ENCODE measurements around the gene RSPO3. TPM values are rescaled to one million over a fixed set of nuclear protein-coding genes. Genes with fewer than 3 reads are reported as not detected.
A peak's percentile ranks its signal among the peaks of the same experiment; 100 is the strongest.

RSPO3 gene, protein sequence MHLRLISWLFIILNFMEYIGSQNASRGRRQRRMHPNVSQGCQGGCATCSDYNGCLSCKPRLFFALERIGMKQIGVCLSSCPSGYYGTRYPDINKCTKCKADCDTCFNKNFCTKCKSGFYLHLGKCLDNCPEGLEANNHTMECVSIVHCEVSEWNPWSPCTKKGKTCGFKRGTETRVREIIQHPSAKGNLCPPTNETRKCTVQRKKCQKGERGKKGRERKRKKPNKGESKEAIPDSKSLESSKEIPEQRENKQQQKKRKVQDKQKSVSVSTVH
- 12.4 and 15.4 TPM in 2 replicates for total RNA-seq
- 0.85 and 3.4 TPM in 2 replicates for polyA plus RNA-seq
- polyA plus RNA-seq (2012) = 1.2 and 6.9 TPM in 2 replicates
- 0.94 and 2.0 TPM in 2 replicates for polyA minus RNA-seq (ENCODE audit: low replicate concordance)

DNA sequence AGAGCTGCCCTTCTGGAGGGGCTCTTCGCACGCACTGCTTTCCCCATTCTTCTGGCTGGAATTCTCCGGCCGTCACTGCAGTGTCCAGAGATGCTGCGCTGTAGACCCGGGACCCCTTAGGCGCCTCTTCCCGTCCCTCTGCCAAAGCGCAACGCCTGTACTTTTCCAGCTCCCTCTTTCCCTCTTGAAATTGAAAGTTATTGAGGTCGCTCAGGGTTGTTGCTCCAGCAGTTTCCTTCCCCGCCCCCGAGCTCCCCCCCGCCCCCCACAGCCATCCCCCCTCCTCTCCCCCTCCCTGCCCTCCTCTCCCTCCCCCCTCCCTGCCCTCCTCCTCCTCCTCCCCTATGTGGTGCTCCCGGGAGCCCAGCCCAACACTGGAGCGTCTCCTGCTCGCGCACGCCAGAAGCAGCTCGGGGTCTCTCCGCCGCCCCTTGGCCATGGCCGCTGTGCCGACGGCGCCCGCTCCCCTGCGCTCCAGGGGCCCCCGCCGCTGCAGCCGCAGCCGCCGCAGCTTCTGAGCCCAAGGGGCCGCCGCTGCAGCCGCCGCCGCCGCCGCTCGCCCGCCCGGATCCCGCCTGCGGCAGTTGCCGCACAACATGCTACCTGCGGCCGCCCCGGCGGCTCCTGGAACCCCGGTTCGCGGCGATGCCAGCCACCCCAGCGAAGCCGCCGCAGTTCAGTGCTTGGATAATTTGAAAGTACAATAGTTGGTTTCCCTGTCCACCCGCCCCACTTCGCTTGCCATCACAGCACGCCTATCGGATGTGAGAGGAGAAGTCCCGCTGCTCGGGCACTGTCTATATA is at the start of gene RSPO3:
Gene RSPO3 (plus strand): TSS at position 374 of the 804 bp plus-strand sequence. CDS start 522 bp downstream, outside the sequence.
- Histone ChIP-seq H2AFZ (ENCODE audit: low read length) (peak within 1 kb of the TSS; percentile 28), H3K27me3 (ENCODE audit: control insufficient read depth, insufficient read depth, low read length) (peaks cover 34% of the 10 kb centered on the region), H3K36me3 (ENCODE audit: control insufficient read depth, insufficient read depth, low read length) (no peaks in the 10 kb centered on the region), H3K4me1 (ENCODE audit: control insufficient read depth, extremely low read depth, insufficient read depth, low read length) (peaks cover 2% of the 10 kb centered on the region), H3K4me2 (ENCODE audit: extremely low read depth, insufficient read depth, low read length) (peak within 1 kb of the TSS; percentile 93), H3K27ac (ENCODE audit: insufficient read depth, low read length) (no peak within 1 kb of the TSS), H4K20me1 (ENCODE audit: control insufficient read depth, extremely low read depth, insufficient read depth, low read length) (no peaks in the 10 kb centered on the region), H3K9ac (ENCODE audit: insufficient read depth, low read length) (peak within 1 kb of the TSS; percentile 54), H3K4me3 (replicated peaks in 1 of 4; ENCODE audit: control extremely low read depth in 1 of 4, insufficient read depth in 1 of 4, low read depth in 3 of 4, low read length in 4 of 4) (peak within 1 kb of the TSS; percentile 38 to 67 (median 60)), H3K9me3 (ENCODE audit: control insufficient read depth, insufficient read depth, low read depth, low read length) (no peaks in the 10 kb centered on the region), H3K79me2 (ENCODE audit: control insufficient read depth, insufficient read depth, low read length) (no peaks in the 10 kb centered on the region)
- DNase-seq (ENCODE audit: low read depth in 2 of 2) = peak; percentile 40 to 43
- TF ChIP-seq EZH2 (IDR thresholded peaks at IDR 0.05; ENCODE audit: low read length, missing control alignments) = no peak
- TF ChIP-seq, protein P1, sequence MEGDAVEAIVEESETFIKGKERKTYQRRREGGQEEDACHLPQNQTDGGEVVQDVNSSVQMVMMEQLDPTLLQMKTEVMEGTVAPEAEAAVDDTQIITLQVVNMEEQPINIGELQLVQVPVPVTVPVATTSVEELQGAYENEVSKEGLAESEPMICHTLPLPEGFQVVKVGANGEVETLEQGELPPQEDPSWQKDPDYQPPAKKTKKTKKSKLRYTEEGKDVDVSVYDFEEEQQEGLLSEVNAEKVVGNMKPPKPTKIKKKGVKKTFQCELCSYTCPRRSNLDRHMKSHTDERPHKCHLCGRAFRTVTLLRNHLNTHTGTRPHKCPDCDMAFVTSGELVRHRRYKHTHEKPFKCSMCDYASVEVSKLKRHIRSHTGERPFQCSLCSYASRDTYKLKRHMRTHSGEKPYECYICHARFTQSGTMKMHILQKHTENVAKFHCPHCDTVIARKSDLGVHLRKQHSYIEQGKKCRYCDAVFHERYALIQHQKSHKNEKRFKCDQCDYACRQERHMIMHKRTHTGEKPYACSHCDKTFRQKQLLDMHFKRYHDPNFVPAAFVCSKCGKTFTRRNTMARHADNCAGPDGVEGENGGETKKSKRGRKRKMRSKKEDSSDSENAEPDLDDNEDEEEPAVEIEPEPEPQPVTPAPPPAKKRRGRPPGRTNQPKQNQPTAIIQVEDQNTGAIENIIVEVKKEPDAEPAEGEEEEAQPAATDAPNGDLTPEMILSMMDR (conservative IDR thresholded peaks at IDR 0.05 in 1 of 2, IDR thresholded peaks at IDR 0.05 in 1 of 2; ENCODE audit: low read depth in 1 of 2, low read length in 2 of 2) = no peak

DNA sequence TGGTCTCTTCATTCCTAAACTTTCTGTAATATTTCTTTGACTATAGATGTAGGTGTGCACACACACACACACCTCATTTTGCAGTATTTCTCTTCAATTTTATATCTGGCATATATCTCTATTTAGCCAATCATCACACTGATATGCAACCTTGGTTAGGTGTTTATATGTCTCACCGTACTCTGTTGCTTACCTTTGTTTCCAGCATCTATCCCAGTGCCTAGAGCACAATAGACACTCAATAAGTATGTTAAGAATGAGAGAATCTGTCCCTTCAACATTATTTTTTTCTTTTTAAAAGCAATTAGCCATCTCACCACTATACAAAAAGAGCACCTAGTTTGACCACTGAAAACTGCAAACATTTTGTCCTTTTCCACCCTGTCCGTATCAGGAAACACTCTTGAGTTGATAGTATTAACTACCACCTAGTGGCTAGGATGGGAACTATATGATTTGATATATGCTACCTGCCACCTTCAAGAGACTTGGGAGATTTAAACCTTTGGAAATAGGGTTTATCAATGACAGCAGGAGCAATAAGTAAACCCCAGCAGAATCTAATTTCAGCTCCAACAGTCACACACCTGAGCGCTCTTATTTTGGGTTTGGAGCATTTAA is 48.7 kb upstream of the RSPO3 start:
- H3K4me3 ChIP-seq (replicated peaks in 1 of 4; ENCODE audit: control extremely low read depth in 1 of 4, insufficient read depth in 1 of 4, low read depth in 3 of 4, low read length in 4 of 4) = no peak overlapping the region
- no peak overlapping the region for H3K27ac ChIP-seq (ENCODE audit: insufficient read depth, low read length)
- H3K4me2 ChIP-seq (ENCODE audit: extremely low read depth, insufficient read depth, low read length) = no peak overlapping the region
- DNase-seq (ENCODE audit: low read depth in 2 of 2) = peak; percentile 40 to 51
- H3K79me2 ChIP-seq (ENCODE audit: control insufficient read depth, insufficient read depth, low read length) = no peaks in the 10 kb centered on the region
- no peaks in the 10 kb centered on the region for H4K20me1 ChIP-seq (ENCODE audit: control insufficient read depth, extremely low read depth, insufficient read depth, low read length)
- no peak overlapping the region for H3K9ac ChIP-seq (ENCODE audit: insufficient read depth, low read length)
- no peaks in the 10 kb centered on the region for H3K36me3 ChIP-seq (ENCODE audit: control insufficient read depth, insufficient read depth, low read length)
- no peak for TF ChIP-seq EZH2 (IDR thresholded peaks at IDR 0.05; ENCODE audit: low read length, missing control alignments)
- TF ChIP-seq, protein P1 (conservative IDR thresholded peaks at IDR 0.05 in 1 of 2, IDR thresholded peaks at IDR 0.05 in 1 of 2; ENCODE audit: low read depth in 1 of 2, low read length in 2 of 2) = peak; percentile 33 to 52
- H3K27me3 ChIP-seq (ENCODE audit: control insufficient read depth, insufficient read depth, low read length) = no peaks in the 10 kb centered on the region
- no peak overlapping the region for H2AFZ ChIP-seq (ENCODE audit: low read length)
- H3K9me3 ChIP-seq (ENCODE audit: control insufficient read depth, insufficient read depth, low read depth, low read length) = no peaks in the 10 kb centered on the region
- H3K4me1 ChIP-seq (ENCODE audit: control insufficient read depth, extremely low read depth, insufficient read depth, low read length) = no peaks in the 10 kb centered on the region

DNA sequence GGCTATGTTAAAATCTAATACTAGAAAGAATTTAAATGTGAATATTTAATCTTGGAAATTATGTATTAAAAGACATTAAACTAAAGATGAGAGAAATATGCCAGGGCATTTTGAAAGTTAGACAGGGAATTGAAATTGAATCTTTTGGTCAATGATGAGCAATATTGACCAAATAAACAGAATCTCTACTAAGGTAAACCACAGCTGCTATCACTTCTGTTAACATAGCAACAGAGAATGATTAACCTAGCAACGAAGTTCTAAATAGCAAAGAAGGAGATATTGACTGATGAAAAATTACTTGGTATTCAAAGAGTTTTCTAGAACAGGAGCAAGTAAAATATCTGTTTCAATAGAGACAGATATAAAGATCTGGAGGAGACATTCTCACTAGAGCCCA is 45.2 kb upstream of the RSPO3 start:
- no peak overlapping the region for H3K27ac ChIP-seq (ENCODE audit: insufficient read depth, low read length)
- no peaks in the 10 kb centered on the region for H3K79me2 ChIP-seq (ENCODE audit: control insufficient read depth, insufficient read depth, low read length)
- no peaks in the 10 kb centered on the region for H4K20me1 ChIP-seq (ENCODE audit: control insufficient read depth, extremely low read depth, insufficient read depth, low read length)
- DNase-seq (ENCODE audit: low read depth in 2 of 2) = no peak
- no peaks in the 10 kb centered on the region for H3K9me3 ChIP-seq (ENCODE audit: control insufficient read depth, insufficient read depth, low read depth, low read length)
- H3K27me3 ChIP-seq (ENCODE audit: control insufficient read depth, insufficient read depth, low read length) = no peaks in the 10 kb centered on the region
- TF ChIP-seq EZH2 (IDR thresholded peaks at IDR 0.05; ENCODE audit: low read length, missing control alignments) = no peak
- TF ChIP-seq, protein P1 (conservative IDR thresholded peaks at IDR 0.05 in 1 of 2, IDR thresholded peaks at IDR 0.05 in 1 of 2; ENCODE audit: low read depth in 1 of 2, low read length in 2 of 2) = no peak
- H2AFZ ChIP-seq (ENCODE audit: low read length) = no peak overlapping the region
- no peak overlapping the region for H3K4me3 ChIP-seq (replicated peaks in 1 of 4; ENCODE audit: control extremely low read depth in 1 of 4, insufficient read depth in 1 of 4, low read depth in 3 of 4, low read length in 4 of 4)
- no peaks in the 10 kb centered on the region for H3K4me1 ChIP-seq (ENCODE audit: control insufficient read depth, extremely low read depth, insufficient read depth, low read length)
- H3K9ac ChIP-seq (ENCODE audit: insufficient read depth, low read length) = no peak overlapping the region
- no peak overlapping the region for H3K4me2 ChIP-seq (ENCODE audit: extremely low read depth, insufficient read depth, low read length)
- no peaks in the 10 kb centered on the region for H3K36me3 ChIP-seq (ENCODE audit: control insufficient read depth, insufficient read depth, low read length)
